Neuron (in vitro differentiated cells): ENCODE results near the gene CNOT1.
A peak's percentile ranks its signal among the peaks of the same experiment; 100 is the strongest.

Experiments
- H2AFZ ChIP-seq: one replicate; pipeline ENCODE4 v1.6.1; 2013; ENCODE audit warnings: low read depth, mild to moderate bottlenecking, inconsistent platforms, low read length, moderate library complexity
- H3K27me3 ChIP-seq: one replicate; pipeline ENCODE4 v1.6.1; 2013; ENCODE audit warnings: low read length; ENCODE audit not compliant: insufficient read depth
- H3K36me3 ChIP-seq: one replicate; pipeline ENCODE4 v1.6.1; 2013; ENCODE audit warnings: low read length; ENCODE audit not compliant: insufficient read depth
- H3K4me1 ChIP-seq: one replicate; pipeline ENCODE4 v1.6.1; 2013; ENCODE audit warnings: low read length; ENCODE audit not compliant: insufficient read depth
- H3K4me3 ChIP-seq: 2 replicates; pipeline ENCODE4 v1.5.1; 2013; ENCODE audit warnings: mild to moderate bottlenecking, low read length, moderate library complexity
- H3K9me3 ChIP-seq: one replicate; pipeline ENCODE4 v1.6.1; 2013; ENCODE audit warnings: low read length

CNOT1 gene

DNA sequence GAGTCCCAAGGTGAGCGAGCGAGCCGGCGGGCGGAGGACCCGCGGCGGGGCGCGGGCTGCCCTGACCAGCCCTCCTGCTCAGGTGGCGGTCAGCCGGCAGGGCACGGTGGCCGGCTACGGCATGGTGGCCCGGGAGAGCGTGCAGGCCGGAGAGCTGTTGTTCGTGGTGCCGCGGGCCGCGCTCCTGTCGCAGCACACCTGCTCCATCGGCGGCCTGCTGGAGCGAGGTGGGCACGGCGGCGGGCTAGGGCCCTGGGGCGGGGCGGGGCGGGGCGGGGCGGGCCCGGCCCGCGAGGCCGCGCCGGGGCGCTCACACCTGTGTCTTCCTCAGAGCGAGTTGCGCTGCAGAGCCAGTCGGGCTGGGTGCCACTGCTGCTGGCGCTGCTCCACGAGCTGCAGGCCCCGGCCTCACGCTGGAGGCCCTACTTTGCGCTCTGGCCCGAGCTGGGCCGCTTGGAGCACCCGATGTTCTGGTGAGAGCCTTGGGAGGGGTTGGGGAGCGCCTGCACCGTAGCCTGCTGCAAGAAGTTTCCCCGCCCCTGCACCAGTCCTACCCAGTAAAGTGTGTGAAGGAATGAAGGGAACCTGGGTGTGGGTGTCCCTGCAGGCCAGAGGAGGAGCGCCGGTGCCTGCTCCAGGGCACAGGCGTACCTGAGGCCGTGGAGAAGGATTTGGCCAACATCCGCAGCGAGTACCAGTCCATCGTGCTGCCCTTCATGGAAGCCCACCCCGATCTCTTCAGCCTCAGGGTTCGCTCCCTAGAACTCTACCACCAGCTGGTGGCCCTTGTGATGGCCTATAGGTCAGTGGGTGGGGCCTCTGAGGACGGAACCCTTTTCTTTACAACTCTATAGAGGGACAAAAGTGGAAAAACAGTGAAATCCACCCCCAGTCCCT lies 113.5 kb downstream of the CNOT1 start:
- H3K36me3 ChIP-seq, result peaks cover 75% of the 10 kb centered on the region
- no peaks in the 10 kb centered on the region for H3K9me3 ChIP-seq
- H2AFZ ChIP-seq, result no peak overlapping the region
- no peaks in the 10 kb centered on the region for H3K27me3 ChIP-seq
- no peaks in the 10 kb centered on the region for H3K4me1 ChIP-seq
- peak overlapping the region; percentile 35 for H3K4me3 ChIP-seq

DNA sequence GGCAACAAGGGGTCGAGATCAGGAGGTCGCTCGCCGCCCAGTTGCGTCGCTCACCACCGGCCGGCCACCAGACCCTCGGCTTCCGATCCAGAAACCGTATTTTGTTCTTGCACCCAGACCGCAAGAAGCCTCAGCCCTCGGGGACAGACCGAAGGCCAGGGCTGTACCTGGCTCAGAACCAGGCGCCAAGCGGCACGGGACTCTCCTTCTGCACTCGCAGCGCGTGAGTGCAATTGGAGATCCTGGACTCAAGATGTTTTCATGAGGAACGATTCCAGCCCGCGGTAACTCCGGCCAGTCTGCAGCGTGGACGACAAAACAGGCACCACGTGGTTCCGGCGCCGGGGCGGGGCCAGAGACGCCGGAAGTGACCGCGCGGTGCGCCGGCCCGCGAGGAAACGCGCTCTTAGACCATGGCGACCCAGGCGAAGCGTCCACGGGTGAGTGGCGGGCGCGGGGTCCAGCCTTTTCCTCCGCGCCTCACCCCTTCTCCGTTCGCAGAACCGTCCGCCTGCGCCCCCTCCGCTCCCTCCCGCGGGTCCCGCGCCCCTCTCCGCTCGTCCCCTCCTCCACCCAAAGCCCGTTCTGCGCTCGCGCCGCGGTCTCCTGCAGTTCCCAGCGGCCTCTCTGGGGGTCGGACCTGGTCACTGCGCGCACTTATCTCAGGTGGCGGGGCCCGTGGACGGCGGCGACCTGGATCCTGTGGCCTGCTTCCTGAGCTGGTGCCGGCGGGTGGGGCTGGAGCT lies 114.3 kb downstream of the CNOT1 start, which contains the start of gene SETD6:
Gene SETD6, plus strand, starts transcription at position 393 of the 746 bp plus-strand sequence. Its CDS starts 21 bp downstream, at position 414.
- no peaks in the 10 kb centered on the region for H3K27me3 ChIP-seq
- H3K4me1 ChIP-seq, result no peaks in the 10 kb centered on the region
- H3K4me3 ChIP-seq, result peak within 1 kb of the TSS; percentile 35
- no peaks in the 10 kb centered on the region for H3K9me3 ChIP-seq
- no peak within 1 kb of the TSS for H2AFZ ChIP-seq
- peaks cover 74% of the 10 kb centered on the region for H3K36me3 ChIP-seq

DNA sequence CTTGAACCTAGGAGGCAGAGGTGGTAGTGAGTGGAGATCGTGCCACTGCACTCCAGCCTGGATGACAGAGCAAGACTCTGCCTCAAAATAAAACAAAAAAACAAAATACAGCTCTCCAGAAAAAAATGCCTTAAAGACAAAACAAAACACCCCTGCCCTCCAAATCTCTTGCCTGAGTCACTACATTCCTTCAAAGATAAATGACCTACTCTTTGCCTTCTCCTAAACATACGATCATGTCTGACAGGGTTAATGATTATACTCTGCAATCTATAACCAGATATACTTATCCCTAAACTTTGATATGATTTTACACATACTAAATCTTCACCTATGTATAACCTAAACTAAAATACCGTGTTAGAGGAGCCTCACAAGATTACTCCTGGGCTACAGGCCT lies 115.8 kb downstream of the CNOT1 start:
- peaks cover 75% of the 10 kb centered on the region for H3K36me3 ChIP-seq

DNA sequence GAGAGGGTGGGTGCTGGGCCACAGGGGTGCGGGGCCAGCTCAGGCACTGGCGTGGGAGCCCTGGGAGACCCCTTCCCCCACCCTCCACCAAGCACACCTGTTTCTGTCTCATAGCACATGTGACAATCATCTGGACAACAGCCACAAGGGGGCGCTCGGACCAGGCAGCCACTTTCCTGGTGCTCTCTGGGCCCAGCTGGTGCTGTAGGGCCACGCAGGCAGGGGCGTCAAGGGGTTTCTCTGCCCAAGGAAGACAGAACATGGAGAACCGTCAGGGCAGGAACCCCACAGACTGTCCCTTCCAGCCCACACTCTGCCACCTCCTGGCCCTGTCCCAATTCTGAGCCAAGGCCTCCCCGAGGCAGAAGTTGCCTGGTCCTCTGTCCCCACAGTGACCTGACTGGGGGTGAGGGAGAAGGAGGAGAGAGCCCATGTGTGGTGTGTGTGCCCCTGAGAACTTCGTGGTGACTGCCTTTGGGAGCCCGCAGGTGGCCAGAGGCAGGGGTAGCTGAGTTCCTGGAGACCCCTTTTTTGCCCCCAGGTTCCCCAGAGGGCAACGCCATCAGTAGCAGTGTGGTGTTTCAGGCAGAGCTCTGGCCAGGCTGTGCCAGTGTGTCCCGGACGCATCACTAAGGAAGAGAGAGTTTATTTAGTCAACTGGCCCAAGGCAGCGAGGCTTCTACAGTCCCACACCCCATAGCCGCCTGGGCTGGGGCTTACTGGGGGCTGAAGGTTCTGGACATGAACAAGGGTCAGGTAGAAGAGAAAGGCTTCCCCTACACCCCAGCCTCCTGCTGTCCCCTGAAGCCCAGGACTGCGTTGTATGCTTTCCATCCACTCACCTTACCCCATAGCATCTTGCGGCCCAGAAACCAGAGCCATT lies 117.5 kb downstream of the CNOT1 start:
- Histone ChIP-seq H3K27me3 (no peaks in the 10 kb centered on the region), H3K36me3 (peaks cover 75% of the 10 kb centered on the region), H2AFZ (no peak overlapping the region), H3K9me3 (no peaks in the 10 kb centered on the region), H3K4me3 (no peak overlapping the region), H3K4me1 (no peaks in the 10 kb centered on the region)

More for the DNA sequence above, 115.8 kb downstream of the CNOT1 start:
- no peak overlapping the region for H2AFZ ChIP-seq
- H3K4me3 ChIP-seq, result no peak overlapping the region
- no peaks in the 10 kb centered on the region for H3K27me3 ChIP-seq
- no peaks in the 10 kb centered on the region for H3K4me1 ChIP-seq
- no peaks in the 10 kb centered on the region for H3K9me3 ChIP-seq

DNA sequence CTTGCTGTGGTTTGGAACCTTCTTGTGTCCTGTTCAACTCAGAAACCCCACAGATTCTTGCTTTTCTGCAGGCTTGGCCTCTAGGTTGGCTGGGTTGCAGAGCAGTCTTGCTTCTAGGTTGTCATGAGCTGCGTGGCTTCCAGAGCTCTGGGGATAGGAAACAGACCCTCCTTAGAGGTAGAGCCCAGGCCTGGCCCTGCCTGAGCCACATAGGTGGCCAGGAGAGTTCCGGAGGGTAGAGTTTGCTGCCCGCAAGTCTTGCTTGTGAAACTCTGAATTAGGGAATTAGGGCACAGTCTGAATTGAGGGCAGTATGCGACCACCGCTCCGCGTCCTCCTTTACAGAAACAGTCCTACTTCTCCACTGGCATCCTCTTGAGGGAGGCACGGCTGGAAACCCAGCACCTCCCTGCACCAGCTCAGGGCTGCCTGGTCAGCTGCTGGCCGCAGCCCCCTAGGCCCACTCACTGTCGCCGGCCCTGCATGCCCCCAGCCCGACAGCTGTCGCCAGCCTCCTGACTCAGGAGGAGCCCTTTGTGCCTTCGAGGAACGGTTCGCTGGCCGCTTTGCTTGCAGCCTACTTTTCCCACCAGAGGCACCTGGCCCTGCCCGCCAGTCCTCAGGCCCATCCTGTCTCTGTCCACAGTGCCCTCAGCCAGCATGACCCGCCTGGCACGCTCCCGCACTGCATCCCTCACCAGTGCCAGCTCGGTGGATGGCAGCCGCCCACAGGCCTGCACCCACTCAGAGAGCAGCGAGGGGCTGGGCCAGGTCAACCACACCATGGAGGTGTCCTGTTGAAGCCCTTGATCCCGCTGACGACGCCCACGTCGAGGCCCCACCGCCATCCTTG lies 118.6 kb downstream of the CNOT1 start:
- Histone ChIP-seq H3K4me3 (no peak overlapping the region), H3K9me3 (no peaks in the 10 kb centered on the region), H2AFZ (no peak overlapping the region), H3K36me3 (peaks cover 69% of the 10 kb centered on the region), H3K27me3 (no peaks in the 10 kb centered on the region), H3K4me1 (no peaks in the 10 kb centered on the region)

DNA sequence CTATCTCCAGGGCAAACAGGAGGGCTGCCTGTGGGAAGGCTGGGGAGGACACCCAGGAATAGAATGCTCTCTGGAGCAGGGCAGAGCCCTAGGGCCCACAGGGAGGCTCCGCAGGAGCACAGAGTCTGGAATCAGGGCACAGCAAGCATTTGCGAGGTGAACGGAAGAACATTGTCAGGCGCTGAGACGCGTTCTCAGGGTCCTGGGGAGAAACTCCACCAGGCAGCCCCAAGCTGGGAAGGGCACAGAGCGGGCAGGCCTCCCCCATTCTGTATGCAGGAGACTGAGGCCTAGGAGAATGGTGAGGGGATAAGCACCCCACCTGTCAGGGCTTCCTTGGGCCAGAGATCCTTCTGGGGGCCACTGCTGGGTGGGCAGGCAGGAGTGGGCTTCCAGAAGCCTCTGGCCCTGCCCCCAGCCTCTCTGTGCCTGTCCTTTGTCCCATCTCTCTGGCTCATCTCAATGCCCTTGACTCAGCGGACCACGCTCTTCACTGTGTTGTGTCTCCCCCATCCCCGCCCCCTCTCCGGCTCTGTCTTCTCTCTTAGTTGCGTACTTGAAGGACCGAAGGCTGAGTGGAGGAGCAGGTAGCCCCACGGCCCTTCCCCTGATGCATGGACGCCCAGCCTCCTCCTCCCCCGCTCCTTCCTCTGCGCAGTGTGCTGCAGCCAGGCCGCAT lies 119.4 kb downstream of the CNOT1 start:
- H2AFZ ChIP-seq, result no peak overlapping the region
- H3K4me3 ChIP-seq, result no peak overlapping the region

DNA sequence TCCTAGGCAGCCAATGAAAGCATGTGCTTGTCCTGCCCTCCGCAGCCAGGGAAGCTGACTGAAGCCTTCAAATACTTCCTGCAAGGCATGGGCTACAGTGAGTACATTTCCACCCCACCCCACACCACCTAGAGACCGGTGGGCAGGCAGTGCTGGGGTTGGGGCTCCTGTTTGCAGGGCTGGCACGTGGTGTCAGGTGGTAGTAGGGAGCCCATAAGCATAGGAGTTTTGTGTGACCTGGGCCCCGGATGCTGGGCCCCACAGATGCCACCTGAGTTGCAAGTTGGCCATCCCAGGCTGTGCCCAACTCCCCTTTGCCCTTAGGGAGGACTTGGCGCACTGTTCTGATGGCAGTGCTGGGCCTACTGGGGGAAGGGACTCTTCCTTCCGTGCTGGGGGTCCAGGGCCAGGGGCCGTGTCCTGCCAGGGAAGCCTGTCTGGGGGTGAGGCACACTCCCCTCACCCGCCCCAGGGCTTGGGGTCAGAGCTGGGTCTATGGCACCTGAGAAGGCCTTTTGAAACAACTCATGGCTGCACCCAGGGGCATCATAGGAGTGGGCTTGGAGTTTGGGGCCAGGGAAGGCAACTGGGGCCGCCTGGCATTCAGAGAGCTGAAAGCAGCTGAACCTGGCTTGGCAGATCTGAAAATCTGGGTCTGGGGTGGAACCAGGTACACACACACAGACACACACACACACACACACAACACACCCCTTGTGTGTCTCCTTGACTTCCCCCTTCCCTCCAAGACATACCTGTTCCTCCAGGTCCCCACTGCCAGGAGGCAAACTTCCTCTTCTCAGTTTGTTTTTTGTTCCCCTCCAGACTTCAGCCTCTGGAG lies 120.2 kb downstream of the CNOT1 start:
- Histone ChIP-seq H2AFZ (no peak overlapping the region), H3K36me3 (peaks cover 62% of the 10 kb centered on the region), H3K27me3 (no peaks in the 10 kb centered on the region), H3K4me1 (no peaks in the 10 kb centered on the region), H3K4me3 (no peak overlapping the region), H3K9me3 (no peaks in the 10 kb centered on the region)

More for the DNA sequence above, 119.4 kb downstream of the CNOT1 start:
- H3K36me3 ChIP-seq, result peaks cover 66% of the 10 kb centered on the region
- H3K4me1 ChIP-seq, result no peaks in the 10 kb centered on the region
- no peaks in the 10 kb centered on the region for H3K9me3 ChIP-seq
- no peaks in the 10 kb centered on the region for H3K27me3 ChIP-seq

DNA sequence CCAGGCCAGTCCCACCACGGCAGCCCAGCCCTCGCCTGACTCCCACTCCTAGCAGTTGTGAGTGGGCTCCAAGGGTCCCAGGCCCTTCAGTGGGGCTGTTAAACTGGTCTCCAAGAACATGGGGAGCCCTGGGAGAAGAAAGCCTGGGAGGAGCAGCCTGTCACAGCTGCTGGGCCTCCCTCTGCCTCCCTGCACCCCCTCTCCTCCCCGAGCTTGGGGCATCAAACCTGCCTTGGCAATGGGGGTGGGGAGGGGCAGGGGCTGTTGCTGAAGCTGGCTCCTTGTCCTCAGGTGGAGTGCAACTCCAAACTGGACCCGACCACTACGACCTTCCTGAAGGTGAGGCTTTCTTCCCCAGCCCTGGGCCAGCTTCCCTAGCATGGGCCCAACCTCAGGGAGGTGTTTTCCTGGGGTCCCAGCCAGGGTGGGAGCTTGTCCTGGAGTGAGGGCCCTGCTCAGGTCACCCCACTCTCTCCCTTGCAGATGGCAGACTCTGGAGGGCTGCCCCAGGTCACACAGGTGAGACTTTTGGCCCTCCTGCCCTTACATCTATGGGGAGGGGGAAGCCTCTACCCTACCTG lies 120.9 kb downstream of the CNOT1 start:
- Histone ChIP-seq H3K4me3 (no peak overlapping the region), H3K27me3 (no peaks in the 10 kb centered on the region), H3K4me1 (no peaks in the 10 kb centered on the region), H3K36me3 (peaks cover 69% of the 10 kb centered on the region), H2AFZ (no peak overlapping the region), H3K9me3 (no peaks in the 10 kb centered on the region)

DNA sequence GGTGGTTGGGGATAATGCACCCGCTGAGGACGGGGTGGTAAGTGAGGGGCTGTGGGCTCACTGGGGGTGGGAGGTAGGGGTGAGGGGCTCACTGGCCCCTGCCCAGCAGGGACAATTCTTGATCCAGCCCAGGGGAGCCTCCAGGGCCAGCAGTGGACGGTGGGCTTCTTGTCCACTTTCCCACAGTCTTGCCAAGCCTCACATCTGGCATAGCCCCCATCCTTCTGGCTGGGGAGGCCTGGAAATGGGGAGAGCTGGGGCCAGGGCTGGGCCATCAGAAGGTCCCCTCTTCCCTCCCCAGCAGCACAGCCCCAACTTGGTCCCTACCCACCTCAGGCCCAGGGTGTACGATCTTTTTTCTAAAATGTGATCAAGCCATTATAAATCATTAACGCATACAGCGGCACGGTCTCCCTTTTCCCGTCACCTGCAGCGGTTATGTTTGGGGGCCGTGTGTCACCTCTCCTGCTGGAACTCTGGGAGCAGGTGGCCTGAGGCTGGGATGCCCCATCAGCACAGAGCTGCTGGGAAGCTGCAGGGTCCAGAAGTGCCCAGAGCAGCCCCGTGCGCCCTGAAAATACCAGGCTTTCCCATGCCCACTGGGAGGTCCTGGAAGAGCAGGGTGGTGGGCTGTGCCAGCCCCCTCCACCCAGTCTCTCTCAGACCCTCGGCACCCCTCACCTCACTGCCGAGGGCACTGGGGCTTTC lies 121.5 kb downstream of the CNOT1 start:
- Histone ChIP-seq H3K9me3 (no peaks in the 10 kb centered on the region), H2AFZ (no peak overlapping the region), H3K27me3 (no peaks in the 10 kb centered on the region), H3K4me1 (no peaks in the 10 kb centered on the region), H3K36me3 (peaks cover 71% of the 10 kb centered on the region), H3K4me3 (no peak overlapping the region)

DNA sequence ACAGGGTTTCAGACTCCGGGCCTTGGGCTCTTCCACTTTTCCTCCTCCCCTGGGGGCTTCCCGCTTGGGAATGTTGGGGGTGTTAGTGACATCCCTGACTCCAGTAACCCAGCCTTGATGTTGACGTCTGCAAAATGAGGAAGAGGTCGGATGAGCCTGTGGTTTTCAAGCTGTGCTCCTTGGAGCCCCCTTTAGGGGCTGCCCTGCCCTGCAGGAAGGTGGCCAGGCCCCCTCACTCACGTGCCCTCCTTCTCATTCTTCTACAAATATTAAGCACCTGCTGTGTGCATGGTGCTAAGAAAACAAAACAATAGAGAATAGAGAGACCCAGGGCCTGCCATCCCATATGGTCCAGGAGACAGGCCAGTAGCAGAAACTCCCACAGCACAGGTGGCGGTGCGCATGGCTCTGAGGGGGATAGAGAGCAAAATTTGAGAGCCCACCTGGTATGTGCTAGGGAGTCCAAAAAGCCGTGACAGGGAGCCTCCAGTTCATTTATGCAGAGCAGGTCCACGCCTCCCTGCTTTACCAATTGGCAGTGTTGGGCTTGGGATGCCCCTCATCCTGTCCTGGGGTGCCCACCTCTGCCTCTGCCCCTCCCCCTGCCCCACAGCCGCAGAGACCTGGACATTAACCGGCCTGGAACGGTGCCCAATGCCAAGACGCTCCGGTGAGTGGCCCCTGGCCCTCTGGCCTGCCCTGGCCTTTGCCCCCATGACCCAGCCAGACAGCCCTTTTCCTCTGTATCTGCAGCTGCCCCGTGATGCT lies 122.2 kb downstream of the CNOT1 start:
- no peak overlapping the region for H3K4me3 ChIP-seq
- no peaks in the 10 kb centered on the region for H3K9me3 ChIP-seq
- peaks cover 64% of the 10 kb centered on the region for H3K36me3 ChIP-seq
- no peaks in the 10 kb centered on the region for H3K27me3 ChIP-seq
- H2AFZ ChIP-seq, result no peak overlapping the region
- H3K4me1 ChIP-seq, result no peaks in the 10 kb centered on the region
